PC-3 (cell line): ENCODE data around the gene PARK7. TPM values are rescaled to one million over a fixed set of nuclear protein-coding genes. Genes with fewer than 3 reads are reported as not detected.

Experiments used
- ATAC-seq: fragments of 200-7000 bp; cut with Tn5 transposase; 2 replicates; pipeline ENCODE4 v1.9.1; 2020; ENCODE audit warnings: mild to moderate bottlenecking, moderate library complexity
- BruUV-seq: library from RNA; stranded (reverse); fragments of 400-500 nt; replicated peaks from 2 replicates; lab custom pipeline; 2021; lab: Mats Ljungman, UMichigan
- CTCF ChIA-PET: fragments of 300-600 bp; sonication (Branson Sonifier 250); formaldehyde crosslinking; loops from one replicate; lab custom pipeline; 2022; ENCODE audit warnings: antibody characterized with exemption; lab: Charles Lee
- POLR2A ChIA-PET: fragments of 300-600 bp; sonication (Branson Sonifier 250); formaldehyde crosslinking; loops from one replicate; lab custom pipeline; 2022; ENCODE audit warnings: antibody characterized with exemption; ENCODE audit not compliant: unreplicated experiment; lab: Charles Lee
- DNase-seq: peaks from one replicate; pipeline ENCODE4 v3.0.0-alpha.2; 2015
- H2AFZ ChIP-seq: fragments of 300-600 bp; sonication (generic); 2 replicates; pipeline ENCODE4 v1.6.0; 2016; ENCODE audit warnings: antibody characterized with exemption, low read length
- H3F3A ChIP-seq: fragments of 300-600 bp; sonication (generic); one replicate; pipeline ENCODE4 v1.6.0; 2017; ENCODE audit warnings: antibody characterized with exemption, low read length, control low read depth, mild to moderate bottlenecking; ENCODE audit not compliant: unreplicated experiment
- H3K27ac ChIP-seq: fragments of 300-600 bp; sonication (generic); 2 replicates; pipeline ENCODE4 v1.5.1; 2016; ENCODE audit warnings: mild to moderate bottlenecking, low read length
- H3K27me3 ChIP-seq: fragments of 300-600 bp; sonication (generic); 2 replicates; pipeline ENCODE4 v1.6.1; 2016; ENCODE audit warnings: low read length, mixed read lengths
- H3K36me3 ChIP-seq: fragments of 300-600 bp; sonication (generic); 2 replicates; pipeline ENCODE4 v1.6.1; 2016; ENCODE audit warnings: low read depth, mixed run types, low read length, mixed read lengths
- H3K4me1 ChIP-seq: fragments of 300-600 bp; sonication (generic); 2 replicates; pipeline ENCODE4 v1.5.1; 2016; ENCODE audit warnings: low read length; ENCODE audit not compliant: insufficient read depth
- H3K4me2 ChIP-seq: fragments of 300-600 bp; sonication (generic); 2 replicates; pipeline ENCODE4 v1.6.0; 2016; ENCODE audit warnings: low read length
- H3K4me3 ChIP-seq: fragments of 300-600 bp; sonication (generic); 2 replicates; pipeline ENCODE4 v1.5.1; 2016; ENCODE audit warnings: mild to moderate bottlenecking, low read length, mixed read lengths
- H3K79me2 ChIP-seq: fragments of 300-600 bp; sonication (generic); 2 replicates; pipeline ENCODE4 v1.6.1; 2017; ENCODE audit warnings: low read length, mixed read lengths
- H3K9ac ChIP-seq: fragments of 300-600 bp; sonication (generic); 2 replicates; pipeline ENCODE4 v1.6.0; 2016; ENCODE audit warnings: mild to moderate bottlenecking, low read length
- H3K9me2 ChIP-seq: fragments of 300-600 bp; sonication (generic); replicated peaks from 2 replicates; pipeline ENCODE4 v1.6.1; 2016; ENCODE audit warnings: mixed run types, low read length, mixed read lengths
- H3K9me3 ChIP-seq: fragments of 300-600 bp; sonication (generic); 2 replicates; pipeline ENCODE4 v1.6.1; 2016; ENCODE audit warnings: low read length, mixed read lengths
- H4K20me1 ChIP-seq: fragments of 300-600 bp; sonication (generic); 2 replicates; pipeline ENCODE4 v1.6.1; 2016; ENCODE audit warnings: low read length, mixed read lengths
- EZH2 ChIP-seq: fragments of 300-600 bp; sonication (generic); IDR thresholded peaks from one replicate; pipeline ENCODE4 v1.6.1; 2017; ENCODE audit warnings: antibody characterized with exemption, mild to moderate bottlenecking, low read length; ENCODE audit not compliant: unreplicated experiment
- EZH2phosphoT487 ChIP-seq: fragments of 300-600 bp; sonication (generic); IDR thresholded peaks from 2 replicates; pipeline ENCODE4 v1.6.1; 2018; ENCODE audit warnings: mild to moderate bottlenecking, antibody characterized with exemption, low read length, borderline replicate concordance
- intact Hi-C: fragments of 100-400 bp; cut with micrococcal nuclease; formaldehyde crosslinking; loops from 2 replicates; pipeline ENCODE4 v1.9.0; 2023
- total RNA-seq: library from RNA; depleted of rRNA; stranded (reverse); fragments of >200 nt; gene quantifications from 2 replicates; pipeline ENCODE4 v1.2.3, GENCODE V29; 2014
- TF ChIP-seq, protein P1 (sequence below): fragments of 300-600 bp; sonication (generic); conservative IDR thresholded peaks from 2 replicates; pipeline ENCODE4 v1.5.1; 2017; ENCODE audit warnings: antibody characterized with exemption, low read depth, mild to moderate bottlenecking, low read length

Gene PARK7
- total RNA-seq, 1 experiment from 2014 or later = 316 TPM

DNA sequence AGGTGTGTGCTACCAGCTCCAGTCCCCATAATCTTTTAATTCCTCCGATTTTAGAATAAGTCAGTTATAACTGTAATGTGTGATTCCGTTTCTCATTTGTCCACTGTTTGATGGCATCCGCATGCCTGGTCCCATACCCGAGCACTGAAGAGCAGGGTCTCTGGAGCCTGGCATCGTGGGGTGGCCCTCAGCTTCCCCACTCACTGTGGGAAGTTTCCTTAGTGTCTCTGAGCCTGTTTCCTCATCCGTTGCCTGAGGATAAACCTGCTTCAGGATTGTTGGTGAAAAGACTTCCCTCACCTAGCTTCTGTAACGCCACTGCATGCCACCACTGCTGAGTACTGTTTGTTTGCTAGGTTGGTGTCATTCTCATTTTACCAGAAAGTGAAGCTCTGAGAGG lies 19.5 kb downstream of the PARK7 start:
- Histone ChIP-seq H3K4me3 (no peak overlapping the region), H3K36me3 (peaks cover 61% of the 10 kb centered on the region), H3F3A (no peaks in the 10 kb centered on the region), H3K27me3 (no peaks in the 10 kb centered on the region), H3K9ac (no peak overlapping the region), H3K9me3 (no peaks in the 10 kb centered on the region), H3K4me2 (no peak overlapping the region), H4K20me1 (no peaks in the 10 kb centered on the region), H3K9me2 (no peaks in the 10 kb centered on the region), H3K4me1 (peaks cover 3% of the 10 kb centered on the region; the same call in 1 of the 2 replicates), H3K27ac (no peak overlapping the region), H2AFZ (no peak overlapping the region), H3K79me2 (peaks cover 18% of the 10 kb centered on the region)
- intact Hi-C loops = no loop called here
- ChIA-PET POLR2A (interaction anchor here (0.6 kb wide), 1 partner anchor 25 kb away, joined by 3 read pairs; no protein-coding TSS in a partner anchor), CTCF (no interaction called here)
- BruUV-seq = no TSS peak
- ATAC-seq (peak; percentile 16; the same call in 1 of the 2 replicates), DNase-seq (no peak)
- TF ChIP-seq EZH2 (no peak), EZH2phosphoT487 (no peak)
- TF ChIP-seq, protein P1, sequence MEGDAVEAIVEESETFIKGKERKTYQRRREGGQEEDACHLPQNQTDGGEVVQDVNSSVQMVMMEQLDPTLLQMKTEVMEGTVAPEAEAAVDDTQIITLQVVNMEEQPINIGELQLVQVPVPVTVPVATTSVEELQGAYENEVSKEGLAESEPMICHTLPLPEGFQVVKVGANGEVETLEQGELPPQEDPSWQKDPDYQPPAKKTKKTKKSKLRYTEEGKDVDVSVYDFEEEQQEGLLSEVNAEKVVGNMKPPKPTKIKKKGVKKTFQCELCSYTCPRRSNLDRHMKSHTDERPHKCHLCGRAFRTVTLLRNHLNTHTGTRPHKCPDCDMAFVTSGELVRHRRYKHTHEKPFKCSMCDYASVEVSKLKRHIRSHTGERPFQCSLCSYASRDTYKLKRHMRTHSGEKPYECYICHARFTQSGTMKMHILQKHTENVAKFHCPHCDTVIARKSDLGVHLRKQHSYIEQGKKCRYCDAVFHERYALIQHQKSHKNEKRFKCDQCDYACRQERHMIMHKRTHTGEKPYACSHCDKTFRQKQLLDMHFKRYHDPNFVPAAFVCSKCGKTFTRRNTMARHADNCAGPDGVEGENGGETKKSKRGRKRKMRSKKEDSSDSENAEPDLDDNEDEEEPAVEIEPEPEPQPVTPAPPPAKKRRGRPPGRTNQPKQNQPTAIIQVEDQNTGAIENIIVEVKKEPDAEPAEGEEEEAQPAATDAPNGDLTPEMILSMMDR = no peak

DNA sequence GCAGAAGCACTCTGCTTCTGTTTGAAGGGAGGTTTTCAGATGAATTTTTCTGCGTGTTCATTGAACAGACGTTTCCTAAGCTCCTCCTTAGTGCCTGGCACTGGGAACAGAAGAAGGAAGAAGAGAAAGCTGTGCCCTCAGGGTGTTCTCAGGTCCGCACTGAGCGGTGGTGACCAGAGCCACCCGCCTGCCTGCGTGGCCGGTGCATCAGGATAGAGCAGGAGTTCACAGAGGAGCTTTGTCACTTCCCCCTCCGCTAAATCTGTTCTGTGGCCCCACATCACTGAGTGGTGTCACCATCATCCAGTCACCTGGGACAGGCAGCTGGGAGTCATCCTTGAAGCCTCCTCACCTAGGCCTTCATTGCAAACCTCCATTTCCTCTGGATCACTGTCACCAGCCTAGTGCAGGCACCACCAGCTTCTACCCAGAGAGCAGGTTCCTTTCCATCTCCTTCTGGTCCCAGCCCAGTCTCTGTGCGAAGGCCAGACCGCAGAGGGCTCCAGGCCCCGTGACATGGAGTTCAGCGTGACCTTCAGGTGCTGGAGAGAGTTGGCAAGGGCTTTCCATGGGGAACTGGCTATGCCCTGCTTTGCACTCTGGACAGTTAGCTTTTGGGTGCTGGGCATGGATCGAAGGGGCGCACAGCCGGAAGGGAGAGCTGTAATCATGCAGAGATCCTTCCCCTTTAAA lies 21.7 kb downstream of the PARK7 start:
- Histone ChIP-seq H3K36me3 (peaks cover 53% of the 10 kb centered on the region), H3K9ac (no peak overlapping the region)

DNA sequence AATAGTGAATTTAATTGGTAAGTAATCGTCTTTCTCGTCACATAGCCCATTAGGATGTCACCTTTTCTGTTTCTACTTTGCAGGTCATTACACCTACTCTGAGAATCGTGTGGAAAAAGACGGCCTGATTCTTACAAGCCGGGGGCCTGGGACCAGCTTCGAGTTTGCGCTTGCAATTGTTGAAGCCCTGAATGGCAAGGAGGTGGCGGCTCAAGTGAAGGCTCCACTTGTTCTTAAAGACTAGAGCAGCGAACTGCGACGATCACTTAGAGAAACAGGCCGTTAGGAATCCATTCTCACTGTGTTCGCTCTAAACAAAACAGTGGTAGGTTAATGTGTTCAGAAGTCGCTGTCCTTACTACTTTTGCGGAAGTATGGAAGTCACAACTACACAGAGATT lies 23.3 kb downstream of the PARK7 start:
- H3K27ac ChIP-seq = no peak overlapping the region
- no peak for DNase-seq
- H3K9me3 ChIP-seq = no peaks in the 10 kb centered on the region
- ChIA-PET CTCF (interaction anchor here (0.6 kb wide), 1 partner anchor 742 kb away, joined by 3 read pairs; no protein-coding TSS in a partner anchor), POLR2A (no interaction called here)
- intact Hi-C loops = no loop called here
- no peak overlapping the region for H3K9ac ChIP-seq
- H4K20me1 ChIP-seq = no peaks in the 10 kb centered on the region
- no peak overlapping the region for H3K4me3 ChIP-seq
- no peak for ATAC-seq
- TF ChIP-seq EZH2 (no peak), EZH2phosphoT487 (no peak)
- TF ChIP-seq, protein P1 = no peak
- no peaks in the 10 kb centered on the region for H3K27me3 ChIP-seq
- H3K79me2 ChIP-seq = peaks cover 7% of the 10 kb centered on the region; the same call in 1 of the 2 replicates
- no peaks in the 10 kb centered on the region for H3F3A ChIP-seq
- H3K36me3 ChIP-seq = peaks cover 46% of the 10 kb centered on the region
- peaks cover 3% of the 10 kb centered on the region; the same call in 1 of the 2 replicates for H3K4me1 ChIP-seq
- no TSS peak for BruUV-seq
- no peak overlapping the region for H3K4me2 ChIP-seq
- no peaks in the 10 kb centered on the region for H3K9me2 ChIP-seq
- no peak overlapping the region for H2AFZ ChIP-seq

More for the DNA sequence above, 21.7 kb downstream of the PARK7 start:
- no peak for TF ChIP-seq EZH2phosphoT487
- H4K20me1 ChIP-seq = no peaks in the 10 kb centered on the region
- no peaks in the 10 kb centered on the region for H3K9me2 ChIP-seq
- peaks cover 7% of the 10 kb centered on the region; the same call in 1 of the 2 replicates for H3K79me2 ChIP-seq
- POLR2A ChIA-PET = interaction anchor here (0.5 kb wide), 1 partner anchor 295 kb away, joined by 12 read pairs; no protein-coding TSS in a partner anchor
- H3K27me3 ChIP-seq = no peaks in the 10 kb centered on the region
- no peaks in the 10 kb centered on the region for H3F3A ChIP-seq
- no TSS peak for BruUV-seq
- H3K27ac ChIP-seq = peak overlapping the region; percentile 33; the same call in 1 of the 2 replicates
- H3K9me3 ChIP-seq = no peaks in the 10 kb centered on the region
- CTCF ChIA-PET = no interaction called here
- intact Hi-C loops = loop anchor here (2.0 kb wide), 1 partner anchor 24 kb away; no protein-coding TSS in a partner anchor
- DNase-seq = no peak
- H3K4me3 ChIP-seq = no peak overlapping the region
- H3K4me1 ChIP-seq = peaks cover 3% of the 10 kb centered on the region; the same call in 1 of the 2 replicates
- H3K4me2 ChIP-seq = no peak overlapping the region
- no peak overlapping the region for H2AFZ ChIP-seq
- no peak for ATAC-seq
